ENCODE results near the gene RHBDL3. TPM values are rescaled to one million over a fixed set of nuclear protein-coding genes. Genes with fewer than 3 reads are reported as not detected.

Gene RHBDL3
- total and polyA plus RNA-seq, 2 of the 8 experiments (the other 6 are each of a cell fraction or from before 2014, with no cell fraction given), result 9.6 to 12.2 TPM

- TF ChIP-seq CHD7 (IDR thresholded peaks at IDR 0.05; ENCODE audit: insufficient replicate concordance, low read length) (no peak), MAX (IDR thresholded peaks at IDR 0.05) (no peak), JUN (IDR thresholded peaks at IDR 0.05; ENCODE audit: low read depth, low read length) (no peak)
Observed at GRCh38 chr17:32333187-32333586, 67.6 kb downstream of the RHBDL3 start (continued).
